A549 (cell line): ENCODE measurements around the gene IGSF3.
A peak's percentile ranks its signal among the peaks of the same experiment; 100 is the strongest.

Source experiments
- FOSB ChIP-seq: fragments of 250-450 bp; sonication (Bioruptor Pico); IDR thresholded peaks from 2 replicates; pipeline ENCODE4 v1.5.0; 2020; ENCODE audit warnings: mild to moderate bottlenecking, moderate library complexity
- HDAC2 ChIP-seq: fragments of 200-600 bp; sonication (generic); IDR thresholded peaks from 2 replicates; pipeline ENCODE4 v1.6.1; 2016
- KDM1A ChIP-seq: fragments of 200-600 bp; sonication (generic); IDR thresholded peaks from 2 replicates; pipeline ENCODE4 v1.6.1; 2016; ENCODE audit warnings: low read depth, mild to moderate bottlenecking
- MYC ChIP-seq: IDR thresholded peaks from 2 replicates; pipeline ENCODE4 v1.6.1; 2012; ENCODE audit warnings: mild to moderate bottlenecking, inconsistent platforms, low read length, improper control_type of control experiment, borderline replicate concordance
- PHF8 ChIP-seq: fragments of 200-600 bp; sonication (generic); IDR thresholded peaks from 2 replicates; pipeline ENCODE4 v1.6.1; 2016; ENCODE audit warnings: low read depth, mild to moderate bottlenecking, antibody characterized with exemption, moderate library complexity, borderline replicate concordance
- POLR2A ChIP-seq: IDR thresholded peaks from 2 replicates; pipeline ENCODE4 v1.6.1; 2012; ENCODE audit warnings: mild to moderate bottlenecking, low read length
- RNF2 ChIP-seq: fragments of 200-600 bp; sonication (generic); IDR thresholded peaks from 2 replicates; pipeline ENCODE4 v1.6.1; 2016; ENCODE audit warnings: low read depth, mild to moderate bottlenecking, antibody characterized with exemption, moderate library complexity, borderline replicate concordance
- SMC3 ChIP-seq: fragments of >200 bp; sonication (Bioruptor Twin); formaldehyde crosslinking; IDR thresholded peaks from 3 replicates; pipeline ENCODE4 v1.6.1; 2018; ENCODE audit warnings: inconsistent platforms
- TF ChIP-seq, protein P1 (sequence below): fragments of >200 bp; sonication (Bioruptor Twin); formaldehyde crosslinking; IDR thresholded peaks from 3 replicates; pipeline ENCODE4 v1.5.1; 2016
- TF ChIP-seq, protein P2 (sequence below): IDR thresholded peaks from 2 replicates; pipeline ENCODE4 v1.6.1; 2012
- TF ChIP-seq, protein P3 (sequence below): fragments of 200-600 bp; sonication (generic); IDR thresholded peaks from 2 replicates; pipeline ENCODE4 v1.6.1; 2016; ENCODE audit warnings: antibody characterized with exemption, mild to moderate bottlenecking, moderate library complexity

DNA sequence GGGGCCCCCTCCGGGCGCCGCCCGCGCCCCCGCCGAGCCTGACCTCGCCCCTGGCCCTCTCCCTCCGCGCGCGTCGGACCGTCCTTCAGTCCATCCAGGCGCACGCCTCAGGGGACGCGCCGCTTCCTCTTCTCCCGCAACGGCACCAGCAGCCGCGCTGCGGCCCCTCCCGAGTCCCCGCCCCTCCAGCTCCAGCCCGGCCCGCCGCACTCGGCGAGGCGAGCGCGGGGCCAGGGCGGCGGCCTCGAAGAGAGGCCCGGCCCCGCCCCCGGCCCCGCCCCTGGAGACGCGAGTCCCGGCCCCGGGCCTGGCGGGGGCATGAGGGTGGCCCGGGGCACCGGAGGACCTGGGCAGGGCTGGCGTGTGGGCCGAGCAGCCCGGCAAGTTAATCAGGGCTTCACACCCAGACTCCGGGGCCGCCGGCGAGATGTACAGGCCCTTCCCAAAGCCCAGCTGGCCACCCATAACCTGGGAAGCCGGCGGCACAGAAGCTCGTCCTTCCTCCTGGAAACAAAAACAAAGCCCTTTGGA is at the start of gene IGSF3:
- TF ChIP-seq PHF8 (peak; percentile 58; the same call in 1 of the 2 replicates), POLR2A (peak; percentile 42; the same call in 1 of the 2 replicates), HDAC2 (no peak), KDM1A (no peak), MYC (no peak), RNF2 (no peak), FOSB (CRISPR knock-in tag) (no peak), SMC3 (no peak)
- TF ChIP-seq, protein P1, sequence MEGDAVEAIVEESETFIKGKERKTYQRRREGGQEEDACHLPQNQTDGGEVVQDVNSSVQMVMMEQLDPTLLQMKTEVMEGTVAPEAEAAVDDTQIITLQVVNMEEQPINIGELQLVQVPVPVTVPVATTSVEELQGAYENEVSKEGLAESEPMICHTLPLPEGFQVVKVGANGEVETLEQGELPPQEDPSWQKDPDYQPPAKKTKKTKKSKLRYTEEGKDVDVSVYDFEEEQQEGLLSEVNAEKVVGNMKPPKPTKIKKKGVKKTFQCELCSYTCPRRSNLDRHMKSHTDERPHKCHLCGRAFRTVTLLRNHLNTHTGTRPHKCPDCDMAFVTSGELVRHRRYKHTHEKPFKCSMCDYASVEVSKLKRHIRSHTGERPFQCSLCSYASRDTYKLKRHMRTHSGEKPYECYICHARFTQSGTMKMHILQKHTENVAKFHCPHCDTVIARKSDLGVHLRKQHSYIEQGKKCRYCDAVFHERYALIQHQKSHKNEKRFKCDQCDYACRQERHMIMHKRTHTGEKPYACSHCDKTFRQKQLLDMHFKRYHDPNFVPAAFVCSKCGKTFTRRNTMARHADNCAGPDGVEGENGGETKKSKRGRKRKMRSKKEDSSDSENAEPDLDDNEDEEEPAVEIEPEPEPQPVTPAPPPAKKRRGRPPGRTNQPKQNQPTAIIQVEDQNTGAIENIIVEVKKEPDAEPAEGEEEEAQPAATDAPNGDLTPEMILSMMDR: no peak
- TF ChIP-seq, protein P2, sequence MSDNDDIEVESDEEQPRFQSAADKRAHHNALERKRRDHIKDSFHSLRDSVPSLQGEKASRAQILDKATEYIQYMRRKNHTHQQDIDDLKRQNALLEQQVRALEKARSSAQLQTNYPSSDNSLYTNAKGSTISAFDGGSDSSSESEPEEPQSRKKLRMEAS: 0 out of 2 replicates have a peak, but pooled peaks have one; percentile 13
- TF ChIP-seq, protein P3, sequence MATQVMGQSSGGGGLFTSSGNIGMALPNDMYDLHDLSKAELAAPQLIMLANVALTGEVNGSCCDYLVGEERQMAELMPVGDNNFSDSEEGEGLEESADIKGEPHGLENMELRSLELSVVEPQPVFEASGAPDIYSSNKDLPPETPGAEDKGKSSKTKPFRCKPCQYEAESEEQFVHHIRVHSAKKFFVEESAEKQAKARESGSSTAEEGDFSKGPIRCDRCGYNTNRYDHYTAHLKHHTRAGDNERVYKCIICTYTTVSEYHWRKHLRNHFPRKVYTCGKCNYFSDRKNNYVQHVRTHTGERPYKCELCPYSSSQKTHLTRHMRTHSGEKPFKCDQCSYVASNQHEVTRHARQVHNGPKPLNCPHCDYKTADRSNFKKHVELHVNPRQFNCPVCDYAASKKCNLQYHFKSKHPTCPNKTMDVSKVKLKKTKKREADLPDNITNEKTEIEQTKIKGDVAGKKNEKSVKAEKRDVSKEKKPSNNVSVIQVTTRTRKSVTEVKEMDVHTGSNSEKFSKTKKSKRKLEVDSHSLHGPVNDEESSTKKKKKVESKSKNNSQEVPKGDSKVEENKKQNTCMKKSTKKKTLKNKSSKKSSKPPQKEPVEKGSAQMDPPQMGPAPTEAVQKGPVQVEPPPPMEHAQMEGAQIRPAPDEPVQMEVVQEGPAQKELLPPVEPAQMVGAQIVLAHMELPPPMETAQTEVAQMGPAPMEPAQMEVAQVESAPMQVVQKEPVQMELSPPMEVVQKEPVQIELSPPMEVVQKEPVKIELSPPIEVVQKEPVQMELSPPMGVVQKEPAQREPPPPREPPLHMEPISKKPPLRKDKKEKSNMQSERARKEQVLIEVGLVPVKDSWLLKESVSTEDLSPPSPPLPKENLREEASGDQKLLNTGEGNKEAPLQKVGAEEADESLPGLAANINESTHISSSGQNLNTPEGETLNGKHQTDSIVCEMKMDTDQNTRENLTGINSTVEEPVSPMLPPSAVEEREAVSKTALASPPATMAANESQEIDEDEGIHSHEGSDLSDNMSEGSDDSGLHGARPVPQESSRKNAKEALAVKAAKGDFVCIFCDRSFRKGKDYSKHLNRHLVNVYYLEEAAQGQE: no peak
